HG03378 (cell line): ENCODE measurements around the gene KCTD10.
A peak's percentile ranks its signal among the peaks of the same experiment; 100 is the strongest.

Source experiments
- ATAC-seq: cut with Tn5 transposase; IDR thresholded peaks from one replicate; pipeline ENCODE4 v1.9.1; 2021; ENCODE audit warnings: mild to moderate bottlenecking, moderate library complexity; ENCODE audit not compliant: unreplicated experiment

Gene KCTD10

GRCh38 chr12:109477185-109477962 lies at the start of gene KCTD10, which contains the start of gene UBE3B:
TSS of gene KCTD10 (minus strand) at chr12:109477300. CDS start at chr12:109477262, 38 bp downstream.
TSS of gene UBE3B (plus strand) at chr12:109477634. CDS start at chr12:109483552, 5,918 bp downstream.
- peak; percentile 76 for ATAC-seq

- no peak for ATAC-seq
Observed at GRCh38 chr12:109525279-109525585, 48.1 kb upstream of the KCTD10 start.

- no peak for ATAC-seq
Observed at GRCh38 chr12:109524466-109525278, 47.6 kb upstream of the KCTD10 start.

GRCh38 chr12:109523504-109523903 lies 46.4 kb upstream of the KCTD10 start:
- ATAC-seq: no peak

GRCh38 chr12:109523071-109523470 lies 46.0 kb upstream of the KCTD10 start:
- ATAC-seq: no peak

GRCh38 chr12:109521831-109522230 lies 44.7 kb upstream of the KCTD10 start:
- no peak for ATAC-seq

GRCh38 chr12:109519787-109520186 lies 42.7 kb upstream of the KCTD10 start:
- ATAC-seq: no peak

- ATAC-seq: no peak
Observed at GRCh38 chr12:109518820-109519665, 41.9 kb upstream of the KCTD10 start.

- ATAC-seq: no peak
Observed at GRCh38 chr12:109517619-109518018, 40.5 kb upstream of the KCTD10 start.

- ATAC-seq: no peak
Observed at GRCh38 chr12:109513977-109514376, 36.9 kb upstream of the KCTD10 start.

GRCh38 chr12:109513051-109513450 lies 36.0 kb upstream of the KCTD10 start:
- ATAC-seq: no peak

GRCh38 chr12:109512608-109513007 lies 35.5 kb upstream of the KCTD10 start:
- ATAC-seq: no peak

GRCh38 chr12:109510196-109510595 lies 33.1 kb upstream of the KCTD10 start:
- ATAC-seq: no peak

- ATAC-seq: no peak
Observed at GRCh38 chr12:109504068-109504467, 27.0 kb upstream of the KCTD10 start.

GRCh38 chr12:109503611-109504010 lies 26.5 kb upstream of the KCTD10 start:
- ATAC-seq: no peak

- no peak for ATAC-seq
Observed at GRCh38 chr12:109502332-109502731, 25.2 kb upstream of the KCTD10 start.

- no peak for ATAC-seq
Observed at GRCh38 chr12:109501299-109501698, 24.2 kb upstream of the KCTD10 start.

GRCh38 chr12:109500406-109501185 lies 23.5 kb upstream of the KCTD10 start:
- ATAC-seq: no peak

- ATAC-seq: no peak
Observed at GRCh38 chr12:109497675-109498074, 20.6 kb upstream of the KCTD10 start.

GRCh38 chr12:109496306-109496705 lies 19.2 kb upstream of the KCTD10 start:
- ATAC-seq: no peak
